SK-N-SH (cell line): ENCODE results near the gene MAPK4. TPM values are rescaled to one million over a fixed set of nuclear protein-coding genes. Genes with fewer than 3 reads are reported as not detected.

Source experiments
- CTCF ChIA-PET: fragments of 300-600, 350-600 bp; formaldehyde crosslinking; extraction: SDS; loops from one replicate; lab custom pipeline; 2021; lab: Yijun Ruan, JAX
- POLR2A ChIA-PET: fragments of 350-600 bp; sonication (Branson Sonifier 250); formaldehyde crosslinking; extraction: SDS; loops from one replicate; lab custom pipeline; 2020; ENCODE audit warnings: antibody characterized with exemption, inconsistent platforms; lab: Yijun Ruan, JAX
- DNase-seq: peaks from one replicate; pipeline ENCODE4 v3.0.0; 2012
- H2AFZ ChIP-seq: fragments of 200-600 bp; sonication (generic); 2 replicates; pipeline ENCODE4 v1.8.1; 2016; ENCODE audit warnings: antibody characterized with exemption, mild to moderate bottlenecking, low read depth
- H3F3A ChIP-seq: fragments of 200-600 bp; sonication (generic); replicated peaks from 2 replicates; pipeline ENCODE3; 2016; ENCODE audit warnings: antibody characterized with exemption, mild to moderate bottlenecking; ENCODE audit not compliant: insufficient read depth
- H3K27ac ChIP-seq, 2 experiments: fragments of 200-500 bp in 1 of 2; fragments of 200-600 bp in 1 of 2; sonication (Bioruptor generic) in 1 of 2; sonication (generic), shearing (Covaris generic) in 1 of 2; 2 replicates each; pipeline versions ENCODE4 v1.5.1 to v1.6.1; 2014 to 2016; ENCODE audit warnings: low read depth in 2 of 2, inconsistent platforms in 1 of 2, low read length in 1 of 2, mild to moderate bottlenecking in 1 of 2, mixed read lengths in 1 of 2
- H3K27me3 ChIP-seq: fragments of 200-600 bp; sonication (generic), shearing (Covaris generic); 2 replicates; pipeline ENCODE4 v1.6.1; 2016; ENCODE audit warnings: mixed run types; ENCODE audit not compliant: insufficient read depth
- H3K36me3 ChIP-seq, 2 experiments: fragments of 200-500 bp in 1 of 2; fragments of 200-600 bp in 1 of 2; sonication (Bioruptor generic) in 1 of 2; sonication (generic) in 1 of 2; replicated peaks in 1 of 2; 2 replicates each; pipeline versions ENCODE3 to v1.5.1; 2014 to 2016; ENCODE audit warnings: low read length in 1 of 2, mild to moderate bottlenecking in 1 of 2; ENCODE audit not compliant: insufficient read depth in 2 of 2, control insufficient read depth in 1 of 2
- H3K4me1 ChIP-seq, 2 experiments: fragments of 200-500 bp in 1 of 2; fragments of 200-600 bp in 1 of 2; sonication (Bioruptor generic) in 1 of 2; sonication (generic), shearing (Covaris generic) in 1 of 2; 2 replicates each; pipeline versions ENCODE4 v1.5.1 to v1.6.1; 2014 to 2016; ENCODE audit warnings: low read depth in 1 of 2, low read length in 1 of 2, mixed run types in 1 of 2; ENCODE audit not compliant: insufficient read depth in 2 of 2, control insufficient read depth in 1 of 2
- H3K4me2 ChIP-seq: fragments of 200-600 bp; sonication (generic), shearing (Covaris generic); 2 replicates; pipeline ENCODE4 v1.6.1; 2017; ENCODE audit warnings: mixed run types
- H3K4me3 ChIP-seq, 2 experiments: fragments of 200-500 bp in 1 of 2; fragments of 200-600 bp in 1 of 2; sonication (Bioruptor generic) in 1 of 2; sonication (generic), shearing (Covaris generic) in 1 of 2; 2 replicates each; pipeline versions ENCODE4 v1.5.1 to v1.8.1; 2014 to 2016; ENCODE audit warnings: low read depth in 2 of 2, inconsistent platforms in 1 of 2, low read length in 1 of 2, mild to moderate bottlenecking in 1 of 2, mixed read lengths in 1 of 2, moderate library complexity in 1 of 2
- H3K79me2 ChIP-seq: fragments of 200-600 bp; sonication (generic); 2 replicates; pipeline ENCODE4 v1.8.1; 2017; ENCODE audit warnings: mild to moderate bottlenecking; ENCODE audit not compliant: insufficient read depth
- H3K9ac ChIP-seq: fragments of 200-600 bp; sonication (generic); 2 replicates; pipeline ENCODE4 v1.6.1; 2017; ENCODE audit warnings: mixed run types
- H3K9me2 ChIP-seq: fragments of 200-600 bp; sonication (generic); 2 replicates; pipeline ENCODE4 v1.6.1; 2017; ENCODE audit warnings: mixed run types
- H3K9me3 ChIP-seq: fragments of 200-600 bp; sonication (generic); 2 replicates; pipeline ENCODE4 v1.6.1; 2017; ENCODE audit warnings: mixed run types, mild to moderate bottlenecking, moderate library complexity
- H4K20me1 ChIP-seq: fragments of 200-600 bp; sonication (generic); 2 replicates; pipeline ENCODE4 v1.6.1; 2017; ENCODE audit warnings: mild to moderate bottlenecking, mixed run types; ENCODE audit not compliant: insufficient read depth
- EP300 ChIP-seq, 2 experiments: IDR thresholded peaks; 2 replicates each; pipeline versions ENCODE4 v1.4.0 to v1.6.1; 2012; ENCODE audit warnings: borderline replicate concordance in 1 of 2, low read depth in 1 of 2, low read length in 1 of 2
- EZH2phosphoT487 ChIP-seq: fragments of 200-600 bp; sonication (generic); IDR thresholded peaks from 2 replicates; pipeline ENCODE4 v1.6.1; 2017; ENCODE audit warnings: low read depth, mixed run types, mild to moderate bottlenecking, antibody characterized with exemption, moderate library complexity, borderline replicate concordance
- FOSL2 ChIP-seq: IDR thresholded peaks from 2 replicates; pipeline ENCODE4 v1.4.0; 2012; ENCODE audit warnings: low read depth, mild to moderate bottlenecking, moderate library complexity, borderline replicate concordance
- FOXM1 ChIP-seq: IDR thresholded peaks from 2 replicates; pipeline ENCODE4 v1.4.0; 2012; ENCODE audit warnings: low read depth, mild to moderate bottlenecking
- GABPA ChIP-seq: IDR thresholded peaks from 2 replicates; pipeline ENCODE4 v1.4.0; 2012; ENCODE audit warnings: low read depth, mild to moderate bottlenecking
- JUND ChIP-seq: IDR thresholded peaks from 2 replicates; pipeline ENCODE4 v1.4.0; 2012
- NFIC ChIP-seq: IDR thresholded peaks from 2 replicates; pipeline ENCODE4 v1.4.0; 2012; ENCODE audit warnings: borderline replicate concordance
- NRF1 ChIP-seq: IDR thresholded peaks from 2 replicates; pipeline ENCODE4 v1.6.1; 2012; ENCODE audit warnings: low read depth, mild to moderate bottlenecking, low read length
- POLR2AphosphoS5 ChIP-seq: IDR thresholded peaks from 2 replicates; pipeline ENCODE4 v1.6.1; 2012; ENCODE audit warnings: low read depth, low read length
- RCOR1 ChIP-seq: fragments of 150-350 bp; IDR thresholded peaks from 2 replicates; pipeline ENCODE4 v1.6.1; 2017; ENCODE audit warnings: antibody characterized with exemption, low read length
- REST ChIP-seq: IDR thresholded peaks from 2 replicates; pipeline ENCODE4 v1.6.1; 2012; ENCODE audit warnings: mild to moderate bottlenecking, low read depth, low read length, moderate library complexity
- RFX5 ChIP-seq: IDR thresholded peaks from 2 replicates; pipeline ENCODE4 v1.6.1; 2012; ENCODE audit warnings: mild to moderate bottlenecking, improper control_type of control experiment, low read length
- SIN3A ChIP-seq: IDR thresholded peaks from 2 replicates; pipeline ENCODE4 v1.6.1; 2012; ENCODE audit warnings: low read depth, mild to moderate bottlenecking, low read length, moderate library complexity, borderline replicate concordance
- USF1 ChIP-seq: IDR thresholded peaks from 2 replicates; pipeline ENCODE4 v1.4.0; 2012; ENCODE audit warnings: low read depth, borderline replicate concordance
- YY1 ChIP-seq: IDR thresholded peaks from 2 replicates; pipeline ENCODE4 v1.4.0; 2012; ENCODE audit warnings: low read depth, mild to moderate bottlenecking
- ZBTB33 ChIP-seq: IDR thresholded peaks from 2 replicates; pipeline ENCODE4 v1.4.0; 2012; ENCODE audit warnings: low read depth, borderline replicate concordance
- WGBS: methylation state at CpG from one replicate; pipeline ENCODE4 v1.1.6; 2017; ENCODE audit warnings: low lambda C conversion rate; 5-methylcytosine and 5-hydroxymethylcytosine counted together
- polyA plus RNA-seq, 3 experiments: library from polyadenylated mRNA; depleted of rRNA; stranded (reverse); fragments of >200 nt; gene quantifications; 2 replicates each; pipeline ENCODE4 v1.2.3, GENCODE V29; 2012

Gene MAPK4
- polyA plus RNA-seq, 1 of the 3 experiments (the other 2 are of a cell fraction), result 0.02 TPM

- TF ChIP-seq FOSL2, result no peak
- no peak for TF ChIP-seq NFIC
- TF ChIP-seq JUND, result no peak
- no peak for TF ChIP-seq FOXM1
- no peak for TF ChIP-seq YY1
- TF ChIP-seq RCOR1, result no peak
- TF ChIP-seq, all 33 proteins: peak for 0
Measured at GRCh38 chr18:50590593-50590992, 30.7 kb downstream of the MAPK4 start (continued).

GRCh38 chr18:50594012-50594411 lies 34.1 kb downstream of the MAPK4 start:
- TF ChIP-seq SIN3A (no peak), USF1 (no peak), JUND (no peak), POLR2AphosphoS5 (no peak), FOXM1 (no peak), RFX5 (no peak), REST (no peak), EP300 (IDR thresholded peaks at IDR 0.05; ENCODE audit: borderline replicate concordance in 1 of 2, low read depth in 1 of 2, low read length in 1 of 2) (no peak)
- H3K9ac ChIP-seq, result no peak overlapping the region
- 78% methylated on average over 5 of the region's 5 CpGs for WGBS
- POLR2A ChIA-PET, result no interaction called here
- no peak overlapping the region for H3K27ac ChIP-seq
- no peak overlapping the region for H2AFZ ChIP-seq
- DNase-seq, result no peak
- H3K4me3 ChIP-seq, result no peak overlapping the region
- H3K4me1 ChIP-seq, result no peaks in the 10 kb centered on the region
- H3F3A ChIP-seq, result no peaks in the 10 kb centered on the region
- no peaks in the 10 kb centered on the region for H3K9me3 ChIP-seq
- no peak overlapping the region for H3K4me2 ChIP-seq
- no peaks in the 10 kb centered on the region for H4K20me1 ChIP-seq
- CTCF ChIA-PET, result interaction anchor here (1.4 kb wide), 1 partner anchor 86 kb away, joined by 3 read pairs; no protein-coding TSS in a partner anchor
- no peaks in the 10 kb centered on the region for H3K79me2 ChIP-seq
- no peaks in the 10 kb centered on the region for H3K36me3 ChIP-seq
- H3K9me2 ChIP-seq, result no peaks in the 10 kb centered on the region
- no peaks in the 10 kb centered on the region for H3K27me3 ChIP-seq

GRCh38 chr18:50594942-50595341 lies 35.1 kb downstream of the MAPK4 start:
- Histone ChIP-seq H2AFZ (no peak overlapping the region), H3K9me2 (no peaks in the 10 kb centered on the region), H3K36me3 (no peaks in the 10 kb centered on the region), H3K4me1 (no peaks in the 10 kb centered on the region), H3K4me2 (no peak overlapping the region), H3F3A (no peaks in the 10 kb centered on the region), H3K4me3 (no peak overlapping the region), H3K27me3 (no peaks in the 10 kb centered on the region), H3K9ac (no peak overlapping the region), H3K27ac (no peak overlapping the region), H4K20me1 (no peaks in the 10 kb centered on the region), H3K79me2 (no peaks in the 10 kb centered on the region), H3K9me3 (no peaks in the 10 kb centered on the region)
- POLR2A ChIA-PET, result no interaction called here
- DNase-seq, result no peak
- CTCF ChIA-PET, result interaction anchor here (1.2 to 1.4 kb wide), 2 partner anchors 17 to 87 kb away, joined by 3 read pairs; no protein-coding TSS in a partner anchor
- 40% methylated on average over 4 of the region's 4 CpGs for WGBS
- no peak for TF ChIP-seq REST
- TF ChIP-seq GABPA, result no peak
- no peak for TF ChIP-seq FOSL2
- TF ChIP-seq NRF1, result no peak
- TF ChIP-seq ZBTB33, result no peak
- TF ChIP-seq EZH2phosphoT487, result no peak
